HG03139 (cell line): Measurements from ENCODE around the gene PRIMA1.

Experiments
- ATAC-seq: cut with Tn5 transposase; IDR thresholded peaks from one replicate; pipeline ENCODE4 v1.9.1; 2021; ENCODE audit not compliant: unreplicated experiment

Gene PRIMA1

GRCh38 chr14:93759719-93760307 is 28.5 kb downstream of the PRIMA1 start:
- no peak for ATAC-seq

- no peak for ATAC-seq
Measured at GRCh38 chr14:93757206-93757605, 31.1 kb downstream of the PRIMA1 start.

- ATAC-seq, result no peak
Measured at GRCh38 chr14:93753647-93754046, 34.6 kb downstream of the PRIMA1 start.

- ATAC-seq, result no peak
Measured at GRCh38 chr14:93752980-93753561, 35.2 kb downstream of the PRIMA1 start.

GRCh38 chr14:93751946-93752655 is 36.2 kb downstream of the PRIMA1 start:
- no peak for ATAC-seq

GRCh38 chr14:93749076-93749420 is 39.2 kb downstream of the PRIMA1 start:
- ATAC-seq, result no peak

- no peak for ATAC-seq
Measured at GRCh38 chr14:93748208-93749075, 39.8 kb downstream of the PRIMA1 start.

- ATAC-seq, result no peak
Measured at GRCh38 chr14:93747560-93747959, 40.7 kb downstream of the PRIMA1 start.

- ATAC-seq, result no peak
Measured at GRCh38 chr14:93747102-93747501, 41.2 kb downstream of the PRIMA1 start.

GRCh38 chr14:93745603-93746273 is 42.5 kb downstream of the PRIMA1 start:
- ATAC-seq, result no peak

GRCh38 chr14:93744876-93745275 is 43.4 kb downstream of the PRIMA1 start:
- no peak for ATAC-seq

GRCh38 chr14:93744176-93744575 is 44.1 kb downstream of the PRIMA1 start:
- ATAC-seq, result no peak

- no peak for ATAC-seq
Measured at GRCh38 chr14:93743270-93744060, 44.8 kb downstream of the PRIMA1 start.

GRCh38 chr14:93742761-93743160 is 45.5 kb downstream of the PRIMA1 start:
- ATAC-seq, result no peak

GRCh38 chr14:93741556-93742230 is 46.6 kb downstream of the PRIMA1 start:
- ATAC-seq, result no peak

- ATAC-seq, result no peak
Measured at GRCh38 chr14:93737634-93738033, 50.7 kb downstream of the PRIMA1 start.

GRCh38 chr14:93736378-93737014 is 51.8 kb downstream of the PRIMA1 start:
- ATAC-seq, result no peak

GRCh38 chr14:93735206-93735605 is 53.1 kb downstream of the PRIMA1 start:
- no peak for ATAC-seq
